Transverse colon (tissue), 4 donors: ENCODE measurements around the gene PACC1. TPM values are rescaled to one million over a fixed set of nuclear protein-coding genes. Genes with fewer than 3 reads are reported as not detected.

ENCODE experiments used
- DNase-seq: peaks from one replicate; pipeline ENCODE4 v3.0.0-alpha.2; 2019
- H3K27ac ChIP-seq, 4 donors: fragments of 200-600 bp; sonication (generic); 2 replicates each; pipeline ENCODE4 v1.5.1; 2016 to 2018; ENCODE audit warnings: inconsistent platforms in 4 of 4
- H3K27me3 ChIP-seq: fragments of 200-600 bp; sonication (generic); 2 replicates; pipeline ENCODE4 v1.5.1; 2017; ENCODE audit warnings: inconsistent platforms
- H3K36me3 ChIP-seq, 4 donors: fragments of 200-600 bp; sonication (generic); 2 replicates each; pipeline ENCODE4 v1.5.1; 2017 to 2019; ENCODE audit warnings: inconsistent platforms in 4 of 4
- H3K4me1 ChIP-seq, 4 donors: fragments of 200-600 bp; sonication (generic); 2 replicates each; pipeline ENCODE4 v1.5.1; 2017 to 2020; ENCODE audit warnings: inconsistent platforms in 4 of 4
- H3K4me3 ChIP-seq, 4 donors: fragments of 200-600 bp; sonication (generic); 1 replicate in 1 of 4; 2 replicates in 3 of 4; pipeline versions ENCODE4 v1.5.1 to v1.6.1; 2017 to 2019; ENCODE audit warnings: inconsistent platforms in 4 of 4
- H3K9me3 ChIP-seq, 2 donors: fragments of 200-600 bp; sonication (generic); 2 replicates each; pipeline ENCODE4 v1.5.1; 2017 to 2019; ENCODE audit warnings: inconsistent platforms in 2 of 2
- CTCF ChIP-seq, 5 experiments: fragments of 200-600 bp in 3 of 5; fragments of 450-650 bp in 2 of 5; sonication (generic) in 3 of 5; IDR thresholded peaks; 1 replicate in 2 of 5; 2 replicates in 3 of 5; pipeline ENCODE4 v1.5.1; 2016 to 2017; ENCODE audit warnings: antibody characterized with exemption in 5 of 5, inconsistent platforms in 3 of 5, mild to moderate bottlenecking in 2 of 5, moderate library complexity in 1 of 5
- EP300 ChIP-seq: sonication (generic); formaldehyde crosslinking; IDR thresholded peaks from one replicate; pipeline ENCODE4 v1.6.1; 2017; ENCODE audit warnings: antibody characterized with exemption, low read depth
- POLR2A ChIP-seq: fragments of 450-650 bp; IDR thresholded peaks from one replicate; pipeline ENCODE4 v1.6.1; 2016; ENCODE audit warnings: antibody characterized with exemption, mild to moderate bottlenecking, moderate library complexity
- POLR2AphosphoS5 ChIP-seq, 3 donors: sonication (generic); formaldehyde crosslinking; IDR thresholded peaks; one replicate each; pipeline ENCODE4 v1.6.1; 2016; ENCODE audit warnings: antibody characterized with exemption in 3 of 3
- WGBS, 2 donors: methylation state at CpG; one replicate each; pipeline ENCODE4 v1.1.5; 2018; ENCODE audit warnings: low coverage in 1 of 2; 5-methylcytosine and 5-hydroxymethylcytosine counted together
- in situ Hi-C, 4 donors: fragments of 200-750 bp; cut with MboI; loops; one replicate each; pipeline versions ENCODE4 v1.15.0 to v1.15.1; 2017; ENCODE audit warnings: low sequenced_read_pairs in 3 of 4, low pct_ligation_motif_present in 1 of 4, low pct_unique_long_range_greater_than_20kb in 1 of 4
- intact Hi-C: fragments of 100-400 bp; cut with DNase I; formaldehyde crosslinking; loops from one replicate; pipeline ENCODE4 v1.15.1; 2023; ENCODE audit warnings: low total_unique reads
- total RNA-seq, 4 donors: library from RNA; depleted of rRNA; stranded (reverse); fragments of >200 nt; gene quantifications; one replicate each; pipeline ENCODE4 v1.1.0, GENCODE V29; 2016

PACC1 gene
- total RNA-seq, 4 donors from 2014 or later: 2.6 to 4.6 (median 2.7) TPM; not detected in 1

GRCh38 chr1:212351588-212352362, 62.9 kb downstream of the PACC1 start:
- intact Hi-C loops: no loop called here

DNA sequence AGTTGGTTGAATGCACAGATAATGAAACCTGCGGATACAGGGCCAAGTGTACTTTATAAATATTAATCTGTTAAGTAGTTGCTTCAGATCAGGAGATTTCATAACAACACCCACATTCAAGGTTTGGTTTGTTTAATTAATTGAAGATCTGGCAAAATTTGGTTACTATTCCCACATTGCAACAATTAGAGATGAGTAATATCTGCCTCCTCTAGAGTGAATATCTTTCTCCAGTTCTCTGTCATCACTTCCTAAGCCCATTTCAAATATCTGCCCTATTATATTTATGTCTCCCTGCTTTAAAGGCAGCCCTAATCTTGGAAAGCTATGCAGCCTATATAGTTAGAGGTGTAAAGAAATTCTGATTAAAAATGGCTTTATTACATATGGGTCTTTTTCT, 68.1 kb downstream of the PACC1 start:
- H3K4me3 ChIP-seq: no peak overlapping the region
- no peak for DNase-seq
- TF ChIP-seq EP300 (no peak), CTCF (IDR thresholded peaks at IDR 0.05) (no peak), POLR2AphosphoS5 (IDR thresholded peaks at IDR 0.05) (no peak), POLR2A (no peak)
- peaks cover 0 to 37% (median 18%) of the 10 kb centered on the region in 4 donors for H3K36me3 ChIP-seq
- in situ Hi-C loops: no loop called here
- no peaks in the 10 kb centered on the region for H3K4me1 ChIP-seq
- H3K9me3 ChIP-seq: no peaks in the 10 kb centered on the region
- 83 to 93% methylated on average over 1 of the region's 1 CpG for WGBS, 2 donors
- intact Hi-C loops: no loop called here
- H3K27ac ChIP-seq: no peak overlapping the region
- no peaks in the 10 kb centered on the region for H3K27me3 ChIP-seq

More at GRCh38 chr1:212351588-212352362, 62.9 kb downstream of the PACC1 start:
- TF ChIP-seq POLR2A (no peak), CTCF (IDR thresholded peaks at IDR 0.05) (no peak), POLR2AphosphoS5 (IDR thresholded peaks at IDR 0.05) (no peak), EP300 (no peak)
- no peak for DNase-seq
- Histone ChIP-seq H3K4me3 (no peak overlapping the region), H3K36me3 (peaks cover 0 to 40% (median 13%) of the 10 kb centered on the region in 4 donors), H3K9me3 (no peaks in the 10 kb centered on the region), H3K27me3 (no peaks in the 10 kb centered on the region), H3K4me1 (no peaks in the 10 kb centered on the region), H3K27ac (no peak overlapping the region)
- in situ Hi-C loops: loop anchor here in 2 of 4 donors (25.0 kb wide), 1 partner anchor 289 kb away; no protein-coding TSS in a partner anchor
- whole genome bisulfite sequencing, 2 donors: 89 to 92% methylated on average over 7 to 10 of the region's 10 CpGs

DNA sequence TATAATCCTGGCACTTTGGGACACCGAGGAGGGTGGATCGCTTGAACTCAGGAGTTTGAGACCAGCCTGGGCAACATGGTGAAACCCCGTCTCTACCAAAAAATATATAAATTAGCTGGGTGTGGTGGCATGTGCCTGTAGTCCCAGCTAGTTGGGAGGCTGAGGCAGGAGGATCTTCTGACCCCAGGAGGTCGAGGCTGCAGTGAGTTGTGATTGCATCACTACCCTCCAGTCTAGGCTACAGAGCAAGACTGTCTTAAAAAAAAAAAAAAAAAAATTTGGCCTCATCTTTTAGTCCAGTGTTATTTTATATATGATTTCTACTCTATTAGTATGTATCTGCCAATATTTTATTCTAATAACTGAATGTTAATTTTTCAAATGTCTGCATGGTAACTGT, 69.8 kb downstream of the PACC1 start:
- no peak overlapping the region for H3K4me3 ChIP-seq
- 93% methylated on average over 4 of the region's 4 CpGs; no CpG with 5 or more reads in 1 of the 2 donors for WGBS, 2 donors
- H3K27ac ChIP-seq: no peak overlapping the region
- DNase-seq: no peak
- no peak for TF ChIP-seq CTCF (IDR thresholded peaks at IDR 0.05)
- no peak for TF ChIP-seq POLR2AphosphoS5 (IDR thresholded peaks at IDR 0.05)
- TF ChIP-seq EP300: no peak
- TF ChIP-seq POLR2A: no peak
- H3K4me1 ChIP-seq: no peaks in the 10 kb centered on the region
- H3K9me3 ChIP-seq: no peaks in the 10 kb centered on the region
- H3K27me3 ChIP-seq: no peaks in the 10 kb centered on the region
- intact Hi-C loops (no loop called here), in situ Hi-C loops (no loop called here)
- peaks cover 0 to 43% (median 19%) of the 10 kb centered on the region in 4 donors for H3K36me3 ChIP-seq

- no peak for DNase-seq
- intact Hi-C loops: no loop called here
- H3K36me3 ChIP-seq: peaks cover 0 to 28% (median 8%) of the 10 kb centered on the region in 4 donors
- no peaks in the 10 kb centered on the region for H3K9me3 ChIP-seq
- no peak overlapping the region for H3K4me3 ChIP-seq
- WGBS, 2 donors: 71 to 89% methylated on average over 1 of the region's 1 CpG
- no peaks in the 10 kb centered on the region for H3K4me1 ChIP-seq
- H3K27ac ChIP-seq: no peak overlapping the region
- no peak for TF ChIP-seq POLR2A
- no peak for TF ChIP-seq EP300
- TF ChIP-seq POLR2AphosphoS5 (IDR thresholded peaks at IDR 0.05): no peak
- TF ChIP-seq CTCF (IDR thresholded peaks at IDR 0.05): no peak
- H3K27me3 ChIP-seq: no peaks in the 10 kb centered on the region
- in situ Hi-C loops: no loop called here
Observed at GRCh38 chr1:212341090-212341489, 73.6 kb downstream of the PACC1 start.
